HepG2 (cell line): ENCODE data around the gene FAAP20. TPM values are rescaled to one million over a fixed set of nuclear protein-coding genes. Genes with fewer than 3 reads are reported as not detected.

ENCODE experiments used
- AGO1 ChIP-seq: fragments of 200-400 bp; formaldehyde crosslinking; IDR thresholded peaks from 2 replicates; pipeline ENCODE4 v1.6.1; 2017; ENCODE audit warnings: mild to moderate bottlenecking, low read depth, low read length, moderate library complexity; ENCODE audit not compliant: poor library complexity, severe bottlenecking
- CBX2 ChIP-seq, 2 experiments: fragments of 200-600 bp in 1 of 2; sonication (generic); formaldehyde crosslinking in 1 of 2; IDR thresholded peaks; 2 replicates each; pipeline versions ENCODE4 v1.7.0 to v1.8.1; 2018 to 2022; ENCODE audit warnings: low read depth in 2 of 2, low read length in 1 of 2, mild to moderate bottlenecking in 1 of 2, missing genetic modification reagents in 1 of 2
- CBX5 ChIP-seq: sonication (generic); formaldehyde crosslinking; IDR thresholded peaks from 2 replicates; pipeline ENCODE4 v1.4.0; 2020; ENCODE audit warnings: missing genetic modification reagents, borderline replicate concordance
- CHCHD3 ChIP-seq: sonication (generic); formaldehyde crosslinking; IDR thresholded peaks from 2 replicates; pipeline ENCODE4 v1.8.0; 2022; ENCODE audit warnings: mild to moderate bottlenecking, missing genetic modification reagents, moderate library complexity
- DR1 ChIP-seq: sonication (generic); formaldehyde crosslinking; IDR thresholded peaks from 2 replicates; pipeline ENCODE4 v1.8.0; 2021; ENCODE audit warnings: mild to moderate bottlenecking, missing genetic modification reagents, inconsistent platforms
- GLI4 ChIP-seq: sonication (generic); formaldehyde crosslinking; IDR thresholded peaks from 2 replicates; pipeline ENCODE4 v1.5.1; 2020; ENCODE audit warnings: missing genetic modification reagents, mild to moderate bottlenecking, moderate library complexity, borderline replicate concordance
- HCFC1 ChIP-seq: fragments of 150-350 bp; IDR thresholded peaks from 2 replicates; pipeline ENCODE4 v1.6.1; 2014; ENCODE audit warnings: low read depth, low read length
- HNF4G ChIP-seq, 2 experiments: sonication (generic) in 1 of 2; formaldehyde crosslinking in 1 of 2; IDR thresholded peaks; 2 replicates each; pipeline versions ENCODE4 v1.4.0 to v1.6.1; 2011 to 2020; ENCODE audit warnings: borderline replicate concordance in 2 of 2, low read depth in 2 of 2, mild to moderate bottlenecking in 2 of 2, low read length in 1 of 2, missing genetic modification reagents in 1 of 2, moderate library complexity in 1 of 2
- IKZF4 ChIP-seq: sonication (generic); formaldehyde crosslinking; IDR thresholded peaks from 2 replicates; pipeline ENCODE4 v1.5.1; 2020; ENCODE audit warnings: borderline replicate concordance, mild to moderate bottlenecking, low read depth, missing genetic modification reagents; ENCODE audit errors: not compliant biosample characterization
- NFIC ChIP-seq: IDR thresholded peaks from 2 replicates; pipeline ENCODE4 v1.6.1; 2012; ENCODE audit warnings: mild to moderate bottlenecking, low read length, inconsistent platforms
- NR3C1 ChIP-seq: sonication (generic); formaldehyde crosslinking; IDR thresholded peaks from 2 replicates; pipeline ENCODE4 v1.4.0; 2020; ENCODE audit warnings: missing genetic modification reagents
- REL ChIP-seq: sonication (generic); formaldehyde crosslinking; conservative IDR thresholded peaks from 2 replicates; pipeline ENCODE4 v1.8.0; 2022; ENCODE audit warnings: mild to moderate bottlenecking, missing genetic modification reagents, moderate library complexity
- RFXANK ChIP-seq: IDR thresholded peaks from 2 replicates; pipeline ENCODE4 v1.6.1; 2016
- RXRB ChIP-seq: IDR thresholded peaks from 2 replicates; pipeline ENCODE4 v1.6.1; 2016; ENCODE audit warnings: borderline replicate concordance, missing genetic modification reagents, missing compliant biosample characterization
- SIX4 ChIP-seq: sonication (generic); formaldehyde crosslinking; IDR thresholded peaks from 2 replicates; pipeline ENCODE4 v1.4.0; 2020; ENCODE audit warnings: missing genetic modification reagents
- SPEN ChIP-seq: sonication (generic); formaldehyde crosslinking; IDR thresholded peaks from 2 replicates; pipeline ENCODE4 v1.5.1; 2020; ENCODE audit warnings: low read depth, mild to moderate bottlenecking, missing genetic modification reagents
- TBP ChIP-seq: sonication (generic); formaldehyde crosslinking; IDR thresholded peaks from 2 replicates; pipeline ENCODE4 v1.5.0; 2020; ENCODE audit warnings: missing genetic modification reagents
- YEATS4 ChIP-seq: sonication (generic); formaldehyde crosslinking; IDR thresholded peaks from 2 replicates; pipeline ENCODE4 v1.4.0; 2020; ENCODE audit warnings: missing genetic modification reagents, borderline replicate concordance
- ZBTB42 ChIP-seq: sonication (generic); formaldehyde crosslinking; IDR thresholded peaks from 2 replicates; pipeline ENCODE4 v1.5.0; 2020; ENCODE audit warnings: mild to moderate bottlenecking, missing genetic modification reagents
- ZNF205 ChIP-seq: IDR thresholded peaks from 2 replicates; pipeline ENCODE4 v1.6.1; 2018; ENCODE audit warnings: missing biosample characterization, missing genetic modification reagents
- ZNF33A ChIP-seq: sonication (generic); formaldehyde crosslinking; IDR thresholded peaks from 2 replicates; pipeline ENCODE4 v1.5.1; 2020; ENCODE audit warnings: missing genetic modification reagents, mild to moderate bottlenecking, moderate library complexity, borderline replicate concordance
- ZNF670 ChIP-seq: sonication (generic); formaldehyde crosslinking; IDR thresholded peaks from 2 replicates; pipeline ENCODE4 v1.8.0; 2022; ENCODE audit warnings: mild to moderate bottlenecking, missing genetic modification reagents, borderline replicate concordance
- ZNF703 ChIP-seq: sonication (generic); formaldehyde crosslinking; IDR thresholded peaks from 2 replicates; pipeline ENCODE4 v1.5.1; 2020; ENCODE audit warnings: missing genetic modification reagents, mild to moderate bottlenecking, moderate library complexity, borderline replicate concordance
- ZNF720 ChIP-seq: sonication (generic); formaldehyde crosslinking; IDR thresholded peaks from 2 replicates; pipeline ENCODE4 v1.4.0; 2020; ENCODE audit warnings: missing genetic modification reagents
- ZNF772 ChIP-seq: sonication (generic); formaldehyde crosslinking; IDR thresholded peaks from 2 replicates; pipeline ENCODE4 v1.5.0; 2020; ENCODE audit warnings: mild to moderate bottlenecking, missing genetic modification reagents
- ZSCAN29 ChIP-seq: sonication (generic); formaldehyde crosslinking; conservative IDR thresholded peaks from 2 replicates; pipeline ENCODE4 v1.4.0; 2020; ENCODE audit warnings: mild to moderate bottlenecking, missing genetic modification reagents
- polyA plus RNA-seq, 8 experiments: library from polyadenylated mRNA; depleted of rRNA in 3 of 8; stranded (reverse) in 7 of 8; unstranded in 1 of 8; fragments of >200 nt; fragmentation: Illumina TruSeq in 4 of 8; extraction: Trizol in 4 of 8; gene quantifications; 2 replicates each; pipeline versions ENCODE4 v1.2.1 to v1.2.3, GENCODE V29; 2011 to 2016; ENCODE audit warnings: low read depth in 4 of 8, missing spikeins in 1 of 8, mixed read lengths in 1 of 8; ENCODE audit not compliant: insufficient read depth in 1 of 8
- total RNA-seq, 5 experiments: library from RNA; depleted of rRNA; stranded (reverse); fragments of >200 nt; fragmentation: Illumina TruSeq; extraction: Trizol; gene quantifications; 2 replicates each; pipeline ENCODE4 v1.2.3, GENCODE V29; 2016; ENCODE audit warnings: low read depth in 1 of 5
- TF ChIP-seq, protein P1 (sequence below): sonication (generic); formaldehyde crosslinking; conservative IDR thresholded peaks from 2 replicates; pipeline ENCODE4 v1.5.0; 2020; ENCODE audit warnings: missing genetic modification reagents
- TF ChIP-seq, protein P2 (sequence below): sonication (generic); formaldehyde crosslinking; IDR thresholded peaks from 2 replicates; pipeline ENCODE4 v1.4.0; 2020; ENCODE audit warnings: mild to moderate bottlenecking, low read depth, missing genetic modification reagents

Gene FAAP20
- total and polyA plus RNA-seq, 2 of the 13 experiments (the other 11 are each of a cell fraction or from before 2014, with no cell fraction given) = 9.6 to 10.8 TPM

- no peak for TF ChIP-seq IKZF4
- TF ChIP-seq CHCHD3 (CRISPR knock-in tag) = no peak
- TF ChIP-seq ZNF33A (CRISPR knock-in tag) = no peak
- TF ChIP-seq ZNF670 = peak; percentile 94
- no peak for TF ChIP-seq RFXANK (CRISPR knock-in tag)
- TF ChIP-seq, protein P1, sequence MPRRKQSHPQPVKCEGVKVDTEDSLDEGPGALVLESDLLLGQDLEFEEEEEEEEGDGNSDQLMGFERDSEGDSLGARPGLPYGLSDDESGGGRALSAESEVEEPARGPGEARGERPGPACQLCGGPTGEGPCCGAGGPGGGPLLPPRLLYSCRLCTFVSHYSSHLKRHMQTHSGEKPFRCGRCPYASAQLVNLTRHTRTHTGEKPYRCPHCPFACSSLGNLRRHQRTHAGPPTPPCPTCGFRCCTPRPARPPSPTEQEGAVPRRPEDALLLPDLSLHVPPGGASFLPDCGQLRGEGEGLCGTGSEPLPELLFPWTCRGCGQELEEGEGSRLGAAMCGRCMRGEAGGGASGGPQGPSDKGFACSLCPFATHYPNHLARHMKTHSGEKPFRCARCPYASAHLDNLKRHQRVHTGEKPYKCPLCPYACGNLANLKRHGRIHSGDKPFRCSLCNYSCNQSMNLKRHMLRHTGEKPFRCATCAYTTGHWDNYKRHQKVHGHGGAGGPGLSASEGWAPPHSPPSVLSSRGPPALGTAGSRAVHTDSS (CRISPR knock-in tag) = 0 out of 2 replicates have a peak, but pooled peaks have one; percentile 35
- 0 out of 2 replicates have a peak, but pooled peaks have one; percentile 16 for TF ChIP-seq GLI4
- TF ChIP-seq ZNF772 = peak; percentile 70; the same call in 1 of the 2 replicates
- TF ChIP-seq RXRB (CRISPR knock-in tag) = peak; percentile 16; the same call in 1 of the 2 replicates
- 0 out of 2 replicates have a peak, but pooled peaks have one; percentile 9 for TF ChIP-seq REL (CRISPR knock-in tag)
- no peak for TF ChIP-seq TBP (CRISPR knock-in tag)
- TF ChIP-seq NR3C1 (CRISPR knock-in tag) = no peak
- peak; percentile 68 for TF ChIP-seq AGO1
- TF ChIP-seq CBX2 (IDR thresholded peaks at IDR 0.05; ENCODE audit: low read depth, low read length) = no peak
- TF ChIP-seq CBX2 (CRISPR knock-in tag; IDR thresholded peaks at IDR 0.05; ENCODE audit: low read depth) = no peak
- no peak for TF ChIP-seq HNF4G (IDR thresholded peaks at IDR 0.05; ENCODE audit: borderline replicate concordance, low read depth, low read length)
- TF ChIP-seq HNF4G (CRISPR knock-in tag; IDR thresholded peaks at IDR 0.05; ENCODE audit: borderline replicate concordance, low read depth) = no peak
- no peak for TF ChIP-seq NFIC
- TF ChIP-seq SPEN = peak; percentile 78
- no peak for TF ChIP-seq ZNF703 (CRISPR knock-in tag)
- no peak for TF ChIP-seq ZNF720 (CRISPR knock-in tag)
- TF ChIP-seq YEATS4 (CRISPR knock-in tag) = peak; percentile 67; the same call in 1 of the 2 replicates
- no peak for TF ChIP-seq SIX4
- TF ChIP-seq DR1 (CRISPR knock-in tag) = no peak
- TF ChIP-seq ZBTB42 = peak; percentile 81
- TF ChIP-seq CBX5 (CRISPR knock-in tag) = peak; percentile 36; the same call in 1 of the 2 replicates
- TF ChIP-seq ZNF205 (CRISPR knock-in tag) = peak; percentile 63; the same call in 1 of the 2 replicates
- no peak for TF ChIP-seq ZSCAN29 (CRISPR knock-in tag)
- no peak for TF ChIP-seq HCFC1
- TF ChIP-seq, protein P2, sequence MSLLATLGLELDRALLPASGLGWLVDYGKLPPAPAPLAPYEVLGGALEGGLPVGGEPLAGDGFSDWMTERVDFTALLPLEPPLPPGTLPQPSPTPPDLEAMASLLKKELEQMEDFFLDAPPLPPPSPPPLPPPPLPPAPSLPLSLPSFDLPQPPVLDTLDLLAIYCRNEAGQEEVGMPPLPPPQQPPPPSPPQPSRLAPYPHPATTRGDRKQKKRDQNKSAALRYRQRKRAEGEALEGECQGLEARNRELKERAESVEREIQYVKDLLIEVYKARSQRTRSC (CRISPR knock-in tag) = no peak; the same call in 1 of the 2 replicates
Measured at GRCh38 chr1:2189459-2190425, 4.8 kb downstream of the FAAP20 start (continued).
